HCEC 1CT (cell line): Measurements from ENCODE around the gene JUN.
A peak's percentile ranks its signal among the peaks of the same experiment; 100 is the strongest.

Experiments used
- DNase-seq: peaks from one replicate; pipeline ENCODE4 v3.0.0-alpha.2; 2017

The JUN gene

DNA sequence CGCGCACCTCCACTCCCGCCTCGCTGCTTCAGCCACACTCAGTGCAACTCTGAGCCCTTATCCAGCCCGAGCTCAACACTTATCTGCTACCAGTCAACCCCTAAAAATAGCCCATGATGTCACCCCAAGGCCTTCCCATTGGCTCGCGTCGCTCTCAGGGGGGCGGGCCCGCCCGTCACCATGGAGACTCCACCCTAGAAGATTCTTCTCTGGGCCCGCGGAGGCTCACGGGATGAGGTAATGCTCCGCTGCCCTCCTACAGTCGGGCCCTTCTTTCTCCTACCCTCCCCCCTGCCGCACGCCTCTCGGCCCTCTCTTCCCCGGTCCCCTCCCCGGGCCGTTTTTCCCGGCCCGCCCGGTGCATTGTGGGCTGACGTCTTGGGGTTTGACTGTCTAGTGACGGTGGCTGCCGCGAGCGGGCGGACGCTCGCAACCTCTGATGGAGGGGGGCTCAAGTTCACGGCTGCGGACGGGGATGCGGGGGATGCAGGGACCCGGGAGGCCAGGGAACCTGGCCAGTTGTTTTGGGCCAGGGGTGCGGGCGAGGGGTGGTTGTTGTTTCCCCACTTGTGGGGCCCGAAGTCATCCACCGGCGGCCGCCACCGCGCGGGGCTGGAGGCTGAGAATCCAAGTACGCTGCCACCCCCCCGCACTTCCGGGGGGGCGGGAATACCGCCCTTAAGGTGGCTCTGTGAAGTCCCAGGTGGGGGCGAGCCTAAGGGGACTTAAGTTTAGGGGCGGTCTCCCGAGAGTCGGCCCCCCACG lies at the start of gene JUN:
Gene JUN, minus strand, starts transcription at position 55 of the 765 bp plus-strand sequence. CDS start 977 bp downstream, outside the sequence.
- peak; percentile 100 for DNase-seq

DNA sequence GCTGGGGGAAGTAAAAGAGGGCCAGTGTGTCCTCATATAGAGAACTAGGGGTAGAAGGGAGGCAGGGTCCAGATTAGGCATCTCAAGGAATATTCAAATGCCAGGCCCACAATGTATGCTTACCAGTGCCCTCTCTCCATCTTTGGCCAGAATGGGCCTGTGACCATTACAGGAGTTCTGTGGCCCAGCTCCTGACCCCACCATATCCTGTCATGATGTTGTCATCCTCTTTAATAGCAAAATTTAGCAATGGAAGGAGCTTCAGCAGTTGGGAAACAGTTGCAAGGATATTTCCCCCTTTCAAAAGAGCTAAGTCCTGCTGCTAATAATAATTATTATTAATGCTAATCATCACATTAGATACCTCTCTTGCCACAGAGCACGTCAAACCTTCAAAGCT lies 49.3 kb upstream of the JUN start:
- no peak for DNase-seq

DNA sequence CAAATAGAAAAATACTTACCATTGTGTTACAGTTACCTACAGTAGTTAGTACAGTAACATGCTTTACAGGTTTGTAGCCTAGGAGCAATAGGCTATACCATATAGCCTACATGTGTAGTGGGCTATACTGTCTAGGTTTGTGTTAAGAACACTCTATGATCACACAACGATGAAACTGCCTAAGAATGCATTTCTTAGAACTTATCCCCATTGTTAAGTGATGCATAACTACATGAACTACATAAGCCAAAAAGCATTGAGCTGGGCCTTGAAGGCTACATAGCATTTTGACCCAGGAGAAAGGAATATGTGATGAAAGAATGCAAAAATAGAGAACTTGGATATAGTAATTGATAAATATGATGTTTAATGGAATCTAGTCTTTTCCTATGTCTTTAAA lies 46.4 kb upstream of the JUN start:
- no peak for DNase-seq

DNA sequence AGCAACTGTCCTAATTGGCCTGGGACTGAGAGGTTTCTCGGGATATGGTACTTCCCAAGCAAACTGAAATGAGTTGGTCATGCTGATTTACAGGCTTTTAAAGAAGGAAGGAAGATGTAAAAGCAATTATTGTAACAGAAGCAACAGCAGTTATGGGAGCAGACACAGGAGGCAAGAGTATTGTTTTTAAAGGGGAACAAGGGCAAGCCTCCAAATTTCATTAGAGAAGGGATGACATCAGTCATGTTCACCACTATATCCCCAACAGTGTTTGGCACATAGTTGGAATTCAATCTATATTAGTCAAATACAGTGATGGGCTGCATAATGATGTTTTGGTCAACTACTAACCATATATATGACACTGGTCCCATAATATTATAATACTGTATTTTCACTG lies 46.0 kb upstream of the JUN start:
- peak; percentile 80 for DNase-seq

DNA sequence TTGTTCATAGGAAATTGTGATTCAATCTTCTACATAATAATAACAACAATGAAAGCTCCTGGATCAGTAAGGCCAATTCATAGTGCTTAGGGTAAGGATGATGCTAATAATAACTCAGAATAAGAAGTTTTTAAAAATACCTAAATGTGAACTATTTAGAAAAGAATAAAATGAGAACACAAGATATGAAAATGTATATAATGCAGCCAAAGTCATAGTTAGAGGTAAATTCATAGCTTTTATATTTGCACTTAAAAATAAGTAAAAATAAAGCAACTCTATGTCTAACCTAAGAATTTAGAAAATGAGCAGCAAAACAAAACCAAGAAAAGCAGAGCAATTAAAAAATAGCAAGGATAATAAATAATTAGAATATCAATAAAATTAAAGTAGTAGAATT lies 43.5 kb upstream of the JUN start:
- DNase-seq, result no peak

DNA sequence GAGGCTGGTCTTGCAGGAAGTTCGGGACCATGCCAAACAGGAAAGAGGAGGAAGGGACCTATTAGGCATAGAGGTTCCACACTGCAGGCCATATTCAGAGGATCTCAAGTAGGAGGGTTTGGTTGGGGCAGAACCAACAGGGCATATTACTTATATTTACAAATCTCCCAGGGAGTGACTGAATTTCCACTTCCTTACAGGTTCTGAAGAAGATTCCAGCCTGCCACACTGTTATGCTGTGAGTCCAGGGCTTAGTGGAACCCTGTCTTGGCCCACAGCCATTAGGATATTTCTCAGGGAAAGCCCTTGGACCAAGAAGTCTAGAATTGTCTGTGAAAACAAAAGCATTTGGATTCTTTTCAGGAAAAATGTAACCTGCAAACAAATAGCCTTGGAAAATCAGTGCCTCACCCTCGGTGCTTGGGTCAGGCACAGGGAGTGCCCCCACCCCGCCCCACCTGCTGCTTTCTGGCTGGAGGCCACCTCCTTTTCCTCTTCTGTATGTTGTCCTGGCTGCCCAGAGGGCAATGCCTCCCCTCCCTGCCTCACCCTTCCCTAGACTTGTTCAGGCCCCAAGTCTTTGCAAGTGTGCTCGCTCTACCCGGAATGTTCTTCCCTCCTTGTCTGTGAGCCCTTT lies 41.0 kb upstream of the JUN start:
- no peak for DNase-seq

DNA sequence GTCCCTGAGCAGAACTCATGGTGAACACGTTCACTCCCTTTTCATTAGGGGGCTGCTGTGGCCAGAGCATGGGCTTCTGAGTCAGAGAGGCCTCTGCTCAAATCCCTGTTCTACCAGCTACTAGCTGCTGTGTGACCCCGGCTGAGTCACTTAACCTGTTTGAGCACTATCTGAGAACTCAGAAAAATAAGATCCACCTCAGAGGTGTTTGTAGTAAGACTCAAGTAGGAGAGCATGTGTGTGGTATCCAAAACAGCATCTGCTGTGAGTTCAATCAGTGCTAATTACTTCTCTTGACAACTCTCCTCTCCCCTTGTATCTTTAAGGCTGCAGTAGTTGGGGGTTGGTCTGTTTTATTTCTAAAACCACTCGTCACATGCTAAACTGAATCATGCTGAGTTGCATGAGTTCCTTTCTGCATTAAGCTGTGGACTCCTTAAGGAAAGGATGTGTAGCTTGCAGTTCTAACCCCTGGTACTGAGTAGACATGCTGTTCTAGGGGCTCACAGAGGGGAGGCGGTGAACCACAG lies 39.7 kb upstream of the JUN start:
- peak; percentile 94 for DNase-seq

DNA sequence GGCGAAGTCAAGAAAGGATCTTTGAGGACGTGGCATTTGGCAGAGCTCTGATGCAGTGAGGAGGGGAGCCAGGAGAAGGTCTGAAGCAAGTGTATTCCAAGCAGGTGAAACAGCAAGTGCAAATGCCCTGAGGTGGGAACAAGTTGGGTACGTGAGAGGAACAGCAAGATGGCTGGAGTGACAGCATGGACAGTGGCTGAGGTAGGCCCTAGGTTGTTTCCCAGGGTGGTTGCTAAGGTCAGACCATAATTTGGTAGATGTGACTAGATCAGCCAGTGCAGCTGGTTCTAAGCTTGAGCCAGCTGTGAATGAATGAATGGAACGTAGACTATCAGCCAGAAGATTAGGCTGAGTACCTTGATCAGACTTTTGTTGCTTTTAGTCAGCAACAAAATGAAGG lies 37.5 kb upstream of the JUN start:
- DNase-seq, result no peak

DNA sequence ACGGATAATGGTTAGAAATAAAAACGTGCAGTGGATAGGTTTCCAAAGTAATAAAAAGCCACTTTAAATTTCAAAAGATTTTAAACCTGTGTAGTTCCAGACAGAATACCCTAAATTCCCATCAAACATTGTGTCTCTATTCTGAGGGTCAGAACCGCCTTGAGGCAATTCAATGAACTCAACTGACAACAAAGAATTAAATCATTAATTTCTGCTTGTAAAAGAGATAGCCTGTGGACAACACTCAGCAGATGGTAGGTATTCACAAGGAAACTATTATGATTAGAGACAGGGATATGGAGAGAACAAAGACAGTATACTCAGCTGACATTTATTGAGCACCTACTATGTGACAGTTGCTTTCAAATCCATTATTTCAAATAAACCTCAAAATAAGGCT lies 35.1 kb upstream of the JUN start:
- DNase-seq, result no peak

DNA sequence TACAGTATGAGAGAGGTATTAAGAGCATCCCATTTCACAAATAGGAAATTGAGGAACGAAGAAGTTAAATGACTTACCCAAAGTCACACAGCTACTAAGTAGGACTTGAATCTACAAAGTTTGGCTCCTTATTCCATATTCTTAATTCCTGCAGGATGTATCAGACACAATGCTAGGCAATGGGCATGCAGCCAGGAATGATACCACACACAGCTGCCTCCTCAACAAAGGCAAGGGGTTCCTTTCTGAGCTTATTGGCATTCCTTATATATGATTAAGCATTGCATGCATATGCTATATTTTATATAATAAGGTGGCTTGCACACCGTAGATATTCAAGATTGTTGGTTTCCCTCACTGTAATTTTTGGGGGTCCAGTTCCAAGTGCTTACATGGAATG lies 34.2 kb upstream of the JUN start:
- DNase-seq, result peak; percentile 94

DNA sequence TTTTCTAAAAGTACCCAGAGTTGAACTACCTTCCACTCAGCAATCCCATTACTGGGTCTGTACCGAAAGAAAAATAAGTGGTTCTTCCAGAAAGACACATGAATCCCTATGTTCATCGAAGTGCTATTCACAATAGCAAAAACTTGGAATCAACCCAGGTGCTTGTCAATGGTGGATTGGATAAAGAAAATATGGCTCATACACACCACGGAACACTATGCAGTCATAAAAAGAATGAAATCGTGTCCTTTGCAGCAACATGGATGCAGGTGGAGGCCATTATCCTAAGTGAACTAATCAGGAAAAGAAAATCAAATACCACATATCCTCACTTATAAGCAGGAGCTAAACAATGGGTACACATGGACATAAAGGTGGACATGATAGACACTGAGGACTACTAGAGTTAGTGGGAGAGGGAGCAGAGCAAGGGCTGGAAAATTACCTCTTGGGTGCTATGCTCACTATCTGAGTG lies 32.9 kb upstream of the JUN start:
- no peak for DNase-seq

DNA sequence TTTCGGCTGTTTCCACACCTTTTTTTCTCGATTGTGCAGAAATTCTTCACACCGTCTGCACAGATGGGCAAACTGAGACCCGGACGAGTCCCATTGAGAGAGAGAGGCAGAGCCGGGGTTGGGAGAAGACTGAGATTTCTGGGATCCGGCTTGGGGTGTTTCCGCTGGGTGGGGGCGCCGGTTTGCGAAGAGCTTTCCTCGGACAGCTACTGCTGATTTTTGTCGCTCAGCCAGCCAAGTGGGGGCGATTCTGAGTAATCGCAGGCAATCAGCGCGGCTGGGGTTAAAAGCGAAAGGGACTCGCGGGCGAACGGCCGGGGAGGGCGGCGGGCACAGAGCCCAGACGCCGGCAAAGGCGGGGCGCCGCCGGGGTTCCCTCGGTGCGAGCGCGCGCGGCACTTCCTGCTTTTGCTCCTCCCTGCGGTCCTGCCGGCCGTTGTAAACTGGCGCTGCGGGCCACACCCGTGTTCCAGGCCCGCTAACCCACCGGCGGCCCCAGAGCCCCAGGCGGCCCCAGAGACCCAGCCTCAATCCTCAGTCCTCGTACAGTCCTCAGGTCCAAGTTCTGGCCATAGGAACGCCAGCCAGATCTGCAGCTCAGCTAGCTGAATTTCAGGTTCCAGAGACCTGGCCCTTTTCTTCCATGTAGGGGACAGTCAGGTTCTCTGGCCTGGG lies 32.4 kb upstream of the JUN start:
- DNase-seq, result peak; percentile 94

DNA sequence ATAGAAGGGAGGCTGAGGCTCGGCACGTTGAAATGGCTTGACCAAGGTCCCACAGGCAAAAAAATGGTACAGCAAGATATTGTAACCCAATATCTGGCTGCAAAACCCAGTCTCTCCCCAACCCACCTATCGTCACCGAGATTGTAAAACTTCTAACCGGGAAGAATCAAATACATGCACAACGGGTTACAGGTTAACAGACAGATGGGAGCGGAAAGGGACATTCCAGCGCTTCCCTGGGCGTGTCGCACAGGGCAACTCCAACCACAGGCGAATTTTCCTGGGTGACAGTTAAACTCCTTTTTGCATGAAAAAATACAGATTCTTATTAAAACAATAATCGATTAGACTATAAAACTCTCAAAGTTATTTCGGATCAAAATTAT lies 31.8 kb upstream of the JUN start:
- DNase-seq, result peak; percentile 50

DNA sequence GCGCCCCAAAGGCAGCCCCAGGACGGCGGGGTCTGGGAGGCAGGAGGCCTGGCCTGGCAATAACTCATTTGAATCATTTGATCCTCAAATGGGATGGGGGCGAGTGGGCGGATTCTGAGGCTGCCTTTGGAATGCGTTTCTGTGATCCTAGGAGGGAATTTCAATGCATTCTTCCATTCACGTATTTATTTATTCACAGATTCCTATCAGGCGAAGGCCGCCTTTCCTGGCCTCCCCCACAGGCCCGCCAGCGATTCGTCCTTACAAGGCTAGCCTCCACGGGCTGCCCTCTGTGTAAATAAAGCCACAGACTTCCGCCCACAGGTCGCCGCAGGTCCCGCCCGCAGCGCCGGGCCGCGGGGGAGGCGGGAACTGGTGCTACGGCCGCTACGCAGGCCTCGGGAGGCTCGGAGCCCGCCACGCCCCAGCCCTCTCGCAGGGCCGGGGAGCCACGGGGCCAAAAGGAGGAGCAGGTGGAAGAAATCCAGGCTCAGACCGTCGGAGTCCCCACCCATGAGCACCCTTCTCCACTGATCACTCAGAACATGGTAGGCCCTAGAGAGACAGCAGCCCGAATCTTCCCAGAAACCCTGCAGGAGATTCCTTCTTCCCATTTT lies 31.3 kb upstream of the JUN start:
- peak; percentile 93 for DNase-seq

DNA sequence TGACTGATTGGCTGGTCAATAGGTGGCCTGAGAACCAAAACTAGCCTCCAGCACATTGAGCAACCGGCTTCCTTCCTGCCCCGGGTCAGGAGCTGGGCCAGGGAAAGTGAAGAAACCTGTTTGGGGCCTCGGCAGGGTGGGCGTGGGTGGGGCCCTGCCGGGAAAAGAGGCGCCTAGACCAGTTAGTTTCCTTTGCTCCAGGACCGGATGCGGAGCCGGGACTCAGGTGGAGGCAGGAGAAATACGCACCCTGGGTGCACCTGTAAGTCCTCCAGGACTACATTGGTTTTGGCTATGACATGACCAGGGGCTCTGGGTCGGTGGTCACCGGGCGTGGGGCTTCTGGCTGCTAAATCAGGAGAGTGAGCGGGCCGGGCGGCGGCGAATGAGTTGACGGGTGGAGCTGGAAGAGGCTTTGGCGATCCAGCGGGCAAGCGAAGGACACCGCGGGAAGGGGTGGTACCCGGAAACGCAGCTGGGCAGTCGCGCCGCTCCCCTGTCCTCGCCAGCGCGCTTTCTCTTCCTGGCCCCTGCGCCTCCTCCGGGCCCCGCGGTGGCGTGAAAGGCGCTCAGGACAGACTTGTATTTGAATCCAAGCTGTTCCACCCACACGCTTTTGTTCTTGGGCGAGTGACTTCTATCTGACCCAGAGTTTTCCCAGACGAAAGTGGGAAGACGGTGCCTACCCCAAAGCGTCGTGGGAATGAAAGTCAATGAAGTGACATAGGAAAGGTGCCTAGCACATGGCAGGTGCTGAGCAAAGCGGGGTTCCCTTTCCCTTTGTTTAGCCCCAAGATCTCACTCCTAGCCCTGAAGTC lies 30.6 kb upstream of the JUN start:
- no peak for DNase-seq

DNA sequence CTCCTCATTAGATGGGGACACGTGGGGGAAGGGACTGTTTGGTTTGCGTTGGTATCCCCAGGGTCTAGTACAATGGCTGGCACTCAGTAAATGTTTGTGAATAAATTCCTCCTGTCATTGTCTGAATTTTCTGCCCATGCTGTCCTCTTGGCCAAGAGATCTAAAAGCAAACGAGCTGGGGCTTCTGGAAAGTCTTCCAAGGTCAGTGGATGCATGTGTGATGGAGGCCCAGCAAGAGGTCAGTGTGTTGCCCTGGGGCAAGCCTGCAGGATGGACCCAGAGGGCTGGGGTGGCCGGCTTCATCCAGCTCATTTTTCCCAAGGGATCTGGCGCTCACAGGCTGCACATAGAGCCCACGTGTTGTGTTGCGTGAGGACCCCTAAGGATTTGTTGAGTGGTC lies 30.0 kb upstream of the JUN start:
- no peak for DNase-seq

DNA sequence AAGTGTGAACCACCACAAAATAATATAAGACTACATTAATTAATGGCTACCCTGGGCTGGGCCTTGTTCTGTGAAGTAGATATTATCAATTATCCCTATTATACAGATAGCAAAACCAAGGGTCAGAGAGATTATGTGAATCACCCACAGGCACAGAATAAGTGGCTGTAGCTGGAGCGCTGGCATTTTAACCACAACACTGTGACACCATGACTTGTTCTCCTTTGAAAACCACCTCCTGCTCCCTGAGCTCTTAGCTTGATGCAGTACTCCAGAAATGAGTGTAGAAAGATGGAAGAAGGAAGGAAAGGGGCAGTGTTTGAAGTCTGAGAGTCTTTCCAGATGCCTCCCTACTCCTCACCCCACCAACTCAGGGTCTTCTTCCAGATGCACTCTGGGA lies 29.5 kb upstream of the JUN start:
- DNase-seq, result no peak

DNA sequence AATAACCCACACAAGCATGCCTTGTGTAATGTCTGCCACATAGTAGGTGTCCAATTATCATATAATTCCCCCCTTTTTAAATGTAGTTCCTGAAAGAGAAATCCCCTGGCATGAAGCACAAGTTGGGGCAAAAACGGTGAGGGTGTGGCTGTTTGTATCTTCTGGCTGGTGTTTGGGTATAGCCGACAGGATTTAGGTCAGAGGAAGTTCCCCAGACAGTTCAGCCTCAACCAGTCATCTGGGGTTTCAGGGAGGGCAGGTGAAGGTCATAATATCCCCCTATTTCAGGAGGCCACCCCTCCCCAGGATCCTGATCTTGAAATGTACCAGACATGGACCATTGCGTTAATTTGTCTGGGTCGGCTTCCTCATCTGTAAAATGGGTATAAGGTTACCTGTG lies 29.1 kb upstream of the JUN start:
- no peak for DNase-seq

DNA sequence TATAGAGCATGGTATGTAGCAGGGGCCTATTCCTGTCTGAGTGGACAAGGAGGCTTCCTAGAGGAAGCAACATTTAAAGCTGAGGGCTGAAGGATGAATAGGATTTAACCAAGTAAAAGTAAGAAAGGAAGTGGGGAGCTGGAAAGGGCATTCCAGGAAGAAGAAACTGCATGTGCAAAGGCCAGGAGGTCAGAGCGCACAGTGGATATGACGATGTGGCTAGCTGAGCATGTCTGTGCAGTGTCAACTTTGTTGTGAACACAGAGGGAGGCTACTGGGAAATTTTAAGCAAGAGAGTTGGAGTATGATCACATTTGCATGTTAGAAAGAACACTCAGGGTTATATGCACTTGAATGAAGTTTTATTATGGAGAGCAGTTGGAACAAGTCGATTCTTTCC lies 28.6 kb upstream of the JUN start:
- no peak for DNase-seq

DNA sequence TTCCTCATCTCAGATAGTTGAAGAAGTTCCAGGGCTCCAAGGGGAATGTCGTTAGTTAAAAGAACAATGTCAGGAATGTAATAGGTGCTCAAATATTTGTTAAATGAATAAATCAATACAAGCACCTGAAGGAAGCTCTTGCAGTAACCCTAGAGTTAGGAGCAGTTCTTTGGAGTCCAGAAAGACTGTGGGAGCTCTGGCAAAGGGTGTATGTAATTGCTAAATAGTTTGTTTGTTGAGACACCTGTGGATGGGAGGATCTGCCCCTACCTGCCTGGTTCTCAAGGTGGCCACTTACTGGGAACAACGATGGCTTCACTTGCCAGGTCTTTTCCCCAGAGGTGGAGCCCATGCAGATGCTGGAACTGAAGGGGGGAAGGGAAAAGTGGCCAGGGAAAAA lies 27.5 kb upstream of the JUN start:
- DNase-seq, result no peak

DNA sequence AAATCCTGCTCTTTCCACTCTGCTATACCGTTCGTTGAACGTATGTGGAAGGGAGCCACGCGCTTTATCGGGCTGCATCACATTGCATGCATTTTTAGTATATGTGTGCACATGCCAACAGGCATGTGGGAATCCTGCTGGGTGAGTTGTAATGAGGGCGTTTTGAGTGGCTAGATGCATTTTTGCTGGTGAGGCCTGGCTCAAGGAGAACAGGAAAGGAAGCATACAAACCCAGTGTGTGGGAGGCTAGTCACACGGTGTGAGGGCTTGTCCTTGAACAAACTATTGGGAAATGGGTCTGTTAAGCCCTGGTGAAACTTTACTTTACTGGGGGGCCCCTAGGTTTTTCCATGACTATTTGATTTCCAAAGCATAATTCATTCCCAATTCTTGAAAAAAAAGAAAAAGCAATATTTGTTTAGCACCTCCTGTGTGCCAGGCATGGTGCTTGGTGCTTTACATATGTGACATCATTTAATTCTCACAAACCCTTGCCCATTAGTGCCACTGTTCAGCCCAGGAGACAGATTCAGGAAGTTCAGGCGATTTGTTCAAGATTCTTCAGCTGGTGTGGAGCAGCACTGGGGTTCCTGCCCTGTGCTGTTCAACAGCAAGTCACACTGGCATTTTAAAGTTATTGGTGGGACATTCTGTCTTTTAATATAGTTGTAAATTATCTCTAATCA lies 25.6 kb upstream of the JUN start:
- DNase-seq, result peak; percentile 55

DNA sequence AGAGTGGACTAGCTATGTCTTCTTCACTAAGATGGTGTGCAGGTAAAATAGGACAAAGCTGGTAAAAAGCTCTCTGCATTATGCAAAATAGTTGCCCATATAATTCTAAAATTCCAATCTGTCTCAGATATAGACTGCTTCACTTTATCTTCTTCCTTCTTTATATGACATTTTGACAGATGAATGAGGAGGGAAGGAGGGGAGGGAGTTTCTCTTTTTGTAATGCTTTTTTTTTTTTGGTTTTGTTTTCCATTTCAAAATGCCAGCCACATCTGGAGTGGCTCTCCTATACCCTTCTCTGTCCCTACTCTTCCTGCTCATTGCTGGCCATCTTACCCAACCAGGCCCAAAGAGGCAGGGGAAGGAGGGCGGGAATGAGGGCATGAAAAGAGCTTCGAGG lies 24.2 kb upstream of the JUN start:
- DNase-seq, result no peak
